PC-3 (cell line): Measurements from ENCODE around the gene MRPS10. TPM values are rescaled to one million over a fixed set of nuclear protein-coding genes. Genes with fewer than 3 reads are reported as not detected.

Experiments used
- ATAC-seq: fragments of 200-7000 bp; cut with Tn5 transposase; 2 replicates; pipeline ENCODE4 v1.9.1; 2020; ENCODE audit warnings: mild to moderate bottlenecking, moderate library complexity
- BruUV-seq: library from RNA; stranded (reverse); fragments of 400-500 nt; replicated peaks from 2 replicates; lab custom pipeline; 2021; lab: Mats Ljungman, UMichigan
- CTCF ChIA-PET: fragments of 300-600 bp; sonication (Branson Sonifier 250); formaldehyde crosslinking; loops from one replicate; lab custom pipeline; 2022; ENCODE audit warnings: antibody characterized with exemption; lab: Charles Lee
- POLR2A ChIA-PET: fragments of 300-600 bp; sonication (Branson Sonifier 250); formaldehyde crosslinking; loops from one replicate; lab custom pipeline; 2022; ENCODE audit warnings: antibody characterized with exemption; ENCODE audit not compliant: unreplicated experiment; lab: Charles Lee
- DNase-seq: peaks from one replicate; pipeline ENCODE4 v3.0.0-alpha.2; 2015
- H2AFZ ChIP-seq: fragments of 300-600 bp; sonication (generic); 2 replicates; pipeline ENCODE4 v1.6.0; 2016; ENCODE audit warnings: antibody characterized with exemption, low read length
- H3F3A ChIP-seq: fragments of 300-600 bp; sonication (generic); one replicate; pipeline ENCODE4 v1.6.0; 2017; ENCODE audit warnings: antibody characterized with exemption, low read length, control low read depth, mild to moderate bottlenecking; ENCODE audit not compliant: unreplicated experiment
- H3K27ac ChIP-seq: fragments of 300-600 bp; sonication (generic); 2 replicates; pipeline ENCODE4 v1.5.1; 2016; ENCODE audit warnings: mild to moderate bottlenecking, low read length
- H3K27me3 ChIP-seq: fragments of 300-600 bp; sonication (generic); 2 replicates; pipeline ENCODE4 v1.6.1; 2016; ENCODE audit warnings: low read length, mixed read lengths
- H3K36me3 ChIP-seq: fragments of 300-600 bp; sonication (generic); 2 replicates; pipeline ENCODE4 v1.6.1; 2016; ENCODE audit warnings: low read depth, mixed run types, low read length, mixed read lengths
- H3K4me1 ChIP-seq: fragments of 300-600 bp; sonication (generic); 2 replicates; pipeline ENCODE4 v1.5.1; 2016; ENCODE audit warnings: low read length; ENCODE audit not compliant: insufficient read depth
- H3K4me2 ChIP-seq: fragments of 300-600 bp; sonication (generic); 2 replicates; pipeline ENCODE4 v1.6.0; 2016; ENCODE audit warnings: low read length
- H3K4me3 ChIP-seq: fragments of 300-600 bp; sonication (generic); 2 replicates; pipeline ENCODE4 v1.5.1; 2016; ENCODE audit warnings: mild to moderate bottlenecking, low read length, mixed read lengths
- H3K79me2 ChIP-seq: fragments of 300-600 bp; sonication (generic); 2 replicates; pipeline ENCODE4 v1.6.1; 2017; ENCODE audit warnings: low read length, mixed read lengths
- H3K9ac ChIP-seq: fragments of 300-600 bp; sonication (generic); 2 replicates; pipeline ENCODE4 v1.6.0; 2016; ENCODE audit warnings: mild to moderate bottlenecking, low read length
- H3K9me2 ChIP-seq: fragments of 300-600 bp; sonication (generic); replicated peaks from 2 replicates; pipeline ENCODE4 v1.6.1; 2016; ENCODE audit warnings: mixed run types, low read length, mixed read lengths
- H3K9me3 ChIP-seq: fragments of 300-600 bp; sonication (generic); 2 replicates; pipeline ENCODE4 v1.6.1; 2016; ENCODE audit warnings: low read length, mixed read lengths
- H4K20me1 ChIP-seq: fragments of 300-600 bp; sonication (generic); 2 replicates; pipeline ENCODE4 v1.6.1; 2016; ENCODE audit warnings: low read length, mixed read lengths
- EZH2 ChIP-seq: fragments of 300-600 bp; sonication (generic); IDR thresholded peaks from one replicate; pipeline ENCODE4 v1.6.1; 2017; ENCODE audit warnings: antibody characterized with exemption, mild to moderate bottlenecking, low read length; ENCODE audit not compliant: unreplicated experiment
- EZH2phosphoT487 ChIP-seq: fragments of 300-600 bp; sonication (generic); IDR thresholded peaks from 2 replicates; pipeline ENCODE4 v1.6.1; 2018; ENCODE audit warnings: mild to moderate bottlenecking, antibody characterized with exemption, low read length, borderline replicate concordance
- intact Hi-C: fragments of 100-400 bp; cut with micrococcal nuclease; formaldehyde crosslinking; loops from 2 replicates; pipeline ENCODE4 v1.9.0; 2023
- total RNA-seq: library from RNA; depleted of rRNA; stranded (reverse); fragments of >200 nt; gene quantifications from 2 replicates; pipeline ENCODE4 v1.2.3, GENCODE V29; 2014
- TF ChIP-seq, protein P1 (sequence below): fragments of 300-600 bp; sonication (generic); conservative IDR thresholded peaks from 2 replicates; pipeline ENCODE4 v1.5.1; 2017; ENCODE audit warnings: antibody characterized with exemption, low read depth, mild to moderate bottlenecking, low read length

MRPS10 gene
- total RNA-seq, 1 experiment from 2014 or later = 82.1 TPM

DNA sequence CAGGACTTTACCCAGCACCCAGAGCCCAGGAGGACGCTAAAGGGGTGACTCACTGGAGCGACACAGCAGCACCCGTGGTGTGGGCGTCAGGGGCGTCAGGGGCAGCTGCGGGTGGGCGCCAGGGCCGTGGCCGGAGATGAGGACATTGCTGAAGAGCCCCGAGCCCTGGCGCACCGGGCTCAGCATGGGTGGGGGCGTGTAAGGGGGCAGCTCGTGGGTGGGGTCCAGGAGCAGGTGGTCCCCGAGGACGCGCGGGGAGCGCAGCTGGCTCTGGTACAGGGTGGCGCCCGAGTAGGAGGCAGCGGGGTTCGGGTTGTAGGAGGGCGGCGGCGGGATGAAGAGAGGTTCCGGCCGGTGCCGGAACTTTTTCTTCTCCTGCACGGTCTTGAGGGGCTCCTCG is 41.6 kb upstream of the MRPS10 start:
- H3K9ac ChIP-seq = no peak overlapping the region
- no peaks in the 10 kb centered on the region for H4K20me1 ChIP-seq
- TF ChIP-seq EZH2 = no peak
- TF ChIP-seq, protein P1, sequence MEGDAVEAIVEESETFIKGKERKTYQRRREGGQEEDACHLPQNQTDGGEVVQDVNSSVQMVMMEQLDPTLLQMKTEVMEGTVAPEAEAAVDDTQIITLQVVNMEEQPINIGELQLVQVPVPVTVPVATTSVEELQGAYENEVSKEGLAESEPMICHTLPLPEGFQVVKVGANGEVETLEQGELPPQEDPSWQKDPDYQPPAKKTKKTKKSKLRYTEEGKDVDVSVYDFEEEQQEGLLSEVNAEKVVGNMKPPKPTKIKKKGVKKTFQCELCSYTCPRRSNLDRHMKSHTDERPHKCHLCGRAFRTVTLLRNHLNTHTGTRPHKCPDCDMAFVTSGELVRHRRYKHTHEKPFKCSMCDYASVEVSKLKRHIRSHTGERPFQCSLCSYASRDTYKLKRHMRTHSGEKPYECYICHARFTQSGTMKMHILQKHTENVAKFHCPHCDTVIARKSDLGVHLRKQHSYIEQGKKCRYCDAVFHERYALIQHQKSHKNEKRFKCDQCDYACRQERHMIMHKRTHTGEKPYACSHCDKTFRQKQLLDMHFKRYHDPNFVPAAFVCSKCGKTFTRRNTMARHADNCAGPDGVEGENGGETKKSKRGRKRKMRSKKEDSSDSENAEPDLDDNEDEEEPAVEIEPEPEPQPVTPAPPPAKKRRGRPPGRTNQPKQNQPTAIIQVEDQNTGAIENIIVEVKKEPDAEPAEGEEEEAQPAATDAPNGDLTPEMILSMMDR = no peak
- no peak for TF ChIP-seq EZH2phosphoT487
- intact Hi-C loops = no loop called here
- H3K9me2 ChIP-seq = no peaks in the 10 kb centered on the region
- no peaks in the 10 kb centered on the region for H3K9me3 ChIP-seq
- no peaks in the 10 kb centered on the region for H3K27me3 ChIP-seq
- peaks cover 34% of the 10 kb centered on the region for H3K36me3 ChIP-seq
- ChIA-PET CTCF (no interaction called here), POLR2A (no interaction called here)
- no peak overlapping the region for H2AFZ ChIP-seq
- no peak for ATAC-seq
- H3K4me1 ChIP-seq = no peaks in the 10 kb centered on the region
- H3K27ac ChIP-seq = no peak overlapping the region
- no peak overlapping the region for H3K4me3 ChIP-seq
- H3K79me2 ChIP-seq = no peaks in the 10 kb centered on the region
- H3F3A ChIP-seq = no peaks in the 10 kb centered on the region
- BruUV-seq = no TSS peak
- no peak for DNase-seq
- H3K4me2 ChIP-seq = no peak overlapping the region

DNA sequence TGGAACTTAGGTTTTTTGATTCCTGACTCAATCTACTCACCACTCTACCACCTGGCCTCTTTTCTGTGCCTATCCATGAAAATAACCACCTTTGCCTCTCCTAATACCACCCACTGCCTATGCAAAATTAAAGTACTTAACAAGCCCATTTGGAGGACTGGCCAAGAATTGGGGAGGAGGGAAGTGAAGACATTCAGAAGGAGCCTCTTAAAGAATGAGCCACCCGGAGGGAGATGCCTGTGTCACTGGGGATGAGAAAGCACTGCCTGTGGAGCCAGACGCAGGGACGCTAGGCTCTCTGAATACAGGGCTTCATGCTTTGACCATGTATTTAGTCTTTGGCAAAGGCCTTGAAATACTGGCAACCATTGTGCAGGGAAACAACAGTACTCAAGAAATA is 40.0 kb upstream of the MRPS10 start:
- no peaks in the 10 kb centered on the region for H3K4me1 ChIP-seq
- ChIA-PET POLR2A (no interaction called here), CTCF (no interaction called here)
- H3K27ac ChIP-seq = no peak overlapping the region
- no peak overlapping the region for H3K4me2 ChIP-seq
- TF ChIP-seq, protein P1 = no peak
- TF ChIP-seq EZH2phosphoT487 (no peak), EZH2 (no peak)
- no peaks in the 10 kb centered on the region for H4K20me1 ChIP-seq
- H3K36me3 ChIP-seq = peaks cover 49% of the 10 kb centered on the region
- no peaks in the 10 kb centered on the region for H3F3A ChIP-seq
- no TSS peak for BruUV-seq
- H3K9me3 ChIP-seq = no peaks in the 10 kb centered on the region
- ATAC-seq (no peak), DNase-seq (no peak)
- no peak overlapping the region for H3K4me3 ChIP-seq
- intact Hi-C loops = no loop called here
- no peak overlapping the region for H2AFZ ChIP-seq
- H3K79me2 ChIP-seq = no peaks in the 10 kb centered on the region
- H3K9ac ChIP-seq = no peak overlapping the region
- no peaks in the 10 kb centered on the region for H3K9me2 ChIP-seq
- H3K27me3 ChIP-seq = no peaks in the 10 kb centered on the region

GRCh38 chr6:42257063-42257462 is 39.4 kb upstream of the MRPS10 start:
- POLR2A ChIA-PET = interaction anchor here (0.7 kb wide), 1 partner anchor 37 kb away, joined by 5 read pairs; no protein-coding TSS in a partner anchor

More at GRCh38 chr6:42257063-42257462, 39.4 kb upstream of the MRPS10 start:
- no peak overlapping the region for H3K9ac ChIP-seq
- H3K4me2 ChIP-seq = no peak overlapping the region
- H3K4me3 ChIP-seq = no peak overlapping the region
- DNase-seq = no peak
- H3K9me3 ChIP-seq = no peaks in the 10 kb centered on the region
- H3K36me3 ChIP-seq = peaks cover 54% of the 10 kb centered on the region
- no peak overlapping the region for H2AFZ ChIP-seq
- H3K27ac ChIP-seq = no peak overlapping the region
- no TSS peak for BruUV-seq
- H3K9me2 ChIP-seq = no peaks in the 10 kb centered on the region
- H3K27me3 ChIP-seq = no peaks in the 10 kb centered on the region
- H3K79me2 ChIP-seq = no peaks in the 10 kb centered on the region
- H3F3A ChIP-seq = no peaks in the 10 kb centered on the region
- H3K4me1 ChIP-seq = peaks cover 5% of the 10 kb centered on the region
- H4K20me1 ChIP-seq = no peaks in the 10 kb centered on the region
- no peak for ATAC-seq
- intact Hi-C loops = no loop called here
- TF ChIP-seq, protein P1 = no peak
- TF ChIP-seq EZH2 = no peak
- no peak for TF ChIP-seq EZH2phosphoT487
- CTCF ChIA-PET = no interaction called here
